Skin of body (tissue), 2 donors: Measurements from ENCODE around the gene GLRX5. TPM values are rescaled to one million over a fixed set of nuclear protein-coding genes. Genes with fewer than 3 reads are reported as not detected.

Experiments
- DNase-seq: peaks from one replicate; lab custom pipeline; 2025; lab: John Stamatoyannopoulos, UW
- total RNA-seq: library from RNA; depleted of rRNA; stranded (reverse); fragments of >200 nt; gene quantifications from one replicate; pipeline ENCODE4 v1.2.3, GENCODE V29; 2014

GLRX5 gene
- total RNA-seq, 1 donor from 2014 or later, result 38.5 TPM

DNA sequence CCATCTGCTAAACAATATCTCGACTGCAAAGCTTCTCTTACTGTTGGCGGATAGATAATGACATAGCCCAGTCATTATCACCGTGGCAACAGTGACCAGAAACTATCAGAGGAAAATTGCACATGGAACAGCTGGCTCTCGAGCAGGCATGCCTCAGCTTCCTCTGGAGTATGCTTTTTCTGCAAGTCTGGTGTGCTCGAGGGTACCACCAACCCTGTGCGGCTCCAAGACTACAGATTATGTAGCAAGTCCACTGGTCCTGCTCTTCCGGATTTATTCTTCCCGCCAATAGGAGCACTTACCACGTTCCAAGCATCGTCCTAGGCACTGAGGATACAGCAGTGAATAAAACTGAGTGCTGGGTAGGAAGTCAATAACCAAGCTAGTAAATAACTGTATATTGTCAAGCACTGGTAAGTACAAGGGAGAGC, 1.4 kb upstream of the GLRX5 start:
- DNase-seq, result peak; percentile 39

DNA sequence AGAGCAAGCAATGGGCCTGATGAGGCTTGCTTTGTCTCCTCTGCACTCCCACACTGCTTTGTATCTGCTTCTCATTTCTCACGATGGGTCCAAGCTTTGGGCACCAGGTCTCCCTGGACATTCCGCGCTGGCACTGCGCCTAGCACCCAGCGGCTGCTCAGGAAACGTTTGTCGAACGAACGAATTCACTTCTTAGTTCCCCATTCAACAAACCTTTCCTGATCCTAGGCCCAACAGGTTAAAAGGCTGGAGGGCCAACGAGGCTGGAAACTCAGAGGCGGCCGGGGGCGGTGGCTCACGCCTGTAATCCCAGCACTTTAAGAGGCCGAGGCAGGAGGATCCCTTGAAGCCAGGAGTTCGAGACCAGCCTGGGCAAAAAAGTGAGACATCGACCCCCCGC, 1.0 kb upstream of the GLRX5 start:
- DNase-seq, result no peak

DNA sequence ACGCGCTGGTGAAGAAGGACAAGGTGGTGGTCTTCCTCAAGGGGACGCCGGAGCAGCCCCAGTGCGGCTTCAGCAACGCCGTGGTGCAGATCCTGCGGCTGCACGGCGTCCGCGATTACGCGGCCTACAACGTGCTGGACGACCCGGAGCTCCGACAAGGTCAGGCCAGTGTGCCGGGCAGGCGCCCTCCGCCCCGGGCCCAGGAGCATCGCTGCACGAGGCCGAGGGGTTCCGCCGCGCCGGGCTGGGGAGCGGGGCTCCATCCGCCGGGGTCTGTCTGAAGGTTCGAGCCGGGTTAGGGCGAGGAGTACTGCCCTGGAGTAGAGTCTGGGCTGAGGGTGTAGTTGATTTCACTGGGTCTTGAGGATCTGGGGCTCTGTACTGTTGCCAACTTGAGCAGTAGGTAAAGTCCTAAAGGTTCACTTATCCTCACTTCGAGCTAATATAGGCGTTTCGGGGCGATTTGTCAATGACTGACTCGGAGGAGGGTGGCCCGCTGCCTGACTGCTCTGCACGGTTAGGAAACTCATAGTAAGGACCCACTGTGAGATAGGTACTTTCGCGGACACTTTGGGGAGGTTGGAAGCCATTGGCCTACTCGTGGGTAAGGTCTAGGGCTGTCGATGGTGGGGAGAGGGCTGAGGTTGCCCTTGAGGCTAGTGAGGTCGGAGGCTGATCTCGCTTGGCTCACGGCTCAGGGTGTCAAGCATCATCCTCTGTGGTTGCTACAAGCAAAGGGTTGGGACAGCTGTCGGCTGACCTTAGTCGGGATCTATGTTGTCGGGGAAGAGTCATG, 574 bp downstream of the GLRX5 start:
- no peak for DNase-seq

DNA sequence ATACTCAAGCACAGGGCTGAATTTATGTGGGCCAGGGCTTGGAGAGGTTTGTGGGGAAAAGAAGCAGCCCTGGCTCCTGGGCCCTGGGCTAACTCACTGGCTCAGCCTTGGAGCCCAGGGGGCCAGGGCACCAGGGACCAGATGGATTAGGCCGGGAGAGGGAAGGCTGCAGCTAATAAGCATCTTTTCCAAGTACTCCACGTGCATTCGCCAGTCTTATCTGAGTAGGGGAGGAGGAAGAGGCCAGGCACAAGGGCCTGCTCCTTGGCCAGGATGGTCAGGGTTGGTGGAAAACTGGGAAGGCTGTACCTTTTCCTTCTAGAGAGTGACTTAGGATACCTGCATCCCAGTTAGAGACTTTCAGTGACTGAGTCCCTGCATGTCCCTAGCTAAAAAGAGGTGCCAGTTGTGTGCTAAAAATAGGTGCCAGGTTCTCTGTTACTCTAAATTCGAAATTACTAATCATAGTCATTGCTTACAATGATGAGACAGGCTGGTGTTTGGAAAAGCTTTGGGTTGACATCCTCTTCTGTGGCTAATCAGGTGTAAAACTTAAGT, 1.3 kb downstream of the GLRX5 start:
- DNase-seq, result no peak

DNA sequence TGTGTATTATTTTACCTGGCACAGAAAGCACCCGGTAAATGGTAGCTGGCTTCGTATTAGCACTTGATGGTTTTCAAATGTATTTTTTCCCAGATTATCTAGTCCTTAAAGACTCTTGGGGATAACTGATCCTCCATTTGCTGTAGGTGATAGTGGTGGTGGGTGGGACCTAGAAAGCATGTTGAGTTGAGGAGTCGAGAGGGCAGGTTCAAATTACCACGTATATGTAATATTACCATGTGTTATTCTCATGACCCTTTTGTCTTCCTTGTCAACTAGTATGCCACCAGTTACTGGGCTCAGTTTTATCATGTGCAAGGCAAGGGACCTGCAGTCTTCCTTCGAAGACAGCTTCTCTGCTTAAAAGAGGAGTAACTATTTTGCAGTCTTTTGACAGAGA, 1.8 kb downstream of the GLRX5 start:
- DNase-seq, result no peak

DNA sequence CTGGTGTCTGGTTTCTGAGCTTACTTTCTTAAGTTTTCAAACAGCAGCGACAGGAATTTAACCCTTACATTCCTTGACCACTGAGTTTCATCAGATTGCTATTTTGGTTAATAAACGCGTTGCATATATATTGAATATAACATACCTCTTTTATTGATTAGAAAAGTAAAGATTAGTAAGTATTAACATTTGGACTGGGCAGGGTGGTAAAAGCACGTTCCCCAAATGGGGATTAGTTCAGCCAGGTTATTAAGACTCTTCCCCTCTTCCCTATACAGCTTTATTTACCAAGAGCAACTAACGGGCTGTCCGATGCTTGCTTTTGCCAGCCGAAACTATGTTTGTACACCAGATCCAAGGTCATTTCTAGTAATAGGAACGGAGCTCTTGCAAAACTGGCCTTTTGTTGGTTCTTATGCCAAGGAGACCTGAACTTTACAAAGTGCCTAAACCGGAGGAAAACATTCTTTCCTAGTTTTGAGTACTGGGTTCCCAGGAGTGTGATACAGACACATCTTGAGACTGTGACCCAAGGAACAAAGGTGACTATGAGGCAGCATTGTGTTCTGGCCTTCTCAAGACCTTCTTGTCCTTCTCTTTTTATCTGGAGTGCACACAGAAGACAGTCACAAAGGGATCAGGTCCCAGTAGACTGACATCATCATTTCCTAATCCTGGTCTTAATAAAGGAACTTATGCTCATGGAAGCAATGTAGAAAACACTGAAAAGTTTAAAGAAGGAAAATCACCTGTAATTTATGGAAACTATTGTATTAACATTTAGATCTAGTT, 2.6 kb downstream of the GLRX5 start:
- DNase-seq, result no peak

DNA sequence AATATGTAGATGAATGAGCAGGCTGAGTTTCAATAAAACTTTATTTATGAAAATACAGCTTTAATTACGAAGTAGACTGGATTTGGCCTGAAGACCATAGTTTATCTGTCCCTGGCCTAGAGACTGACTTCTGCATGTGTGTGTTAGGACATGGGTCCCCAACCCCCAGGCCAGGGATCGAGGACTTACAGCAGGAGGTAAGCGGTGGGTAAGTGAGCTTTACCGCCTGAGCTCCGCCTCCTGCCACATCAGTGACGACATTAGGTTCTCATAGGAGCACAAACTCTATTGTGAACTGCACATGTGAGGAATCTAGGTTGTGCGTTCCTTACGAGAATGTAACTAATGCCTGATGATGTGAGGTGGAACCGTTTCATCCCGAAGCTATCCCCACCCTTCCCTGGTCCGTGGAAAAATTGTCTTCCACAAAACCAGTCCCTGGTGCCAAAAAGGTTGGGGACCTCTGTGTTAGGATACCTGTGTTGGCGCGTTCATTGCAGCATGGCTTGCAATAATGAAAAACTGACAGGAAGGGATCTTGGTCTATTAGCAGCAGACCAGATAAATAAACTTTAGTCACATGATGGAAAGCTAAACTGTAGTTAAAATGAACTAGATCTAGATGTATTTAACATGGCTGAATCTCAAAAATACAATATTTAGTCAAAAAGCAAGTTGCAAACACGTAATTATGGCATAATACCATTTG, 4.1 kb downstream of the GLRX5 start:
- DNase-seq, result no peak

DNA sequence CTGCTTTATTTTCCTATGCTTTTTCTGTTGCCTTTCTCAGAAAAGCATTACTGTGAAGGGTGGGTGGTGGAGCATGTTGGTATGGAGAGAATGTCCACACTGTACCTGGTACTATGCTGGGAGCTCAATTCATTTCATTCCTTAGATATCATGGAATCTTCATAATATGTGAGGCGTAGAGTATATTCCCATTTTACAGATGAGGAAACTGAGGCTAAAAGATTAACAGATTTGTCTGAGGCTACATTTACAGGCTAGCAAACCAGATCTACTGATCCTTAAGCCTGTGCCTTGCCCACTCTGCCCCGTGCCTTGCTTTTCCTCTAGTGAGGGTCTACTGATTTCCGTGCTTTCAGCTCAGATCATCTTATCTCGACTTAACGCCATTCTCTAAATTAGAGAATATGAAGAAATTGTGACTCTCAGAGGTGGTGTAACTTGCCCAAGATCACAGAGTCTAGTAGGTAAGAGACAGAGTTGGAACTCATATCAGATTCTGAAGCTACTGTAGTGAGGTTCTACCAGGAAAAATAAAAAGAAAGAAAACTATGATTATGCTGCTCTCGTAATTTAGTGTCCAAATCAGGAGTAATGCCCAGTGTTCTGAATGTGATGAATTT, 5.5 kb downstream of the GLRX5 start:
- DNase-seq, result no peak

DNA sequence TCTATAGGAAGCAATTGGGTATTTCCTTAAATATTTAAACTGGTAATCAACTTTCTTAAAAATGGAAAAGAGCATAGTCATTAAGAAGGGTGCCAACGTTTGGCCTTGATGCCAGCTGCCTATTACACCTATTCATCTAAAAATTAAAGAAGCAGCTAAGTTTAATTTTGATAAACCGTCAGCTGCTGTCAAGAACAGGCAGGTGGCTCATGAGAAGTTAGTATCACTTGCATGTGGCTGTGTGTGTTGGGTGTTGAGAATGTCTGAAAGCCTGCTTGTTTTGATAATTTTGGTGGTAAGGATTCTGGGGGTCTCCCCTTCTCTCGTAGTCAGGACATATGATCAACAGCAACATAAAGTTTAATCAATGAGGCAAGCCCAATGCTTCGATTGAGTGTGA, 6.5 kb downstream of the GLRX5 start:
- no peak for DNase-seq

DNA sequence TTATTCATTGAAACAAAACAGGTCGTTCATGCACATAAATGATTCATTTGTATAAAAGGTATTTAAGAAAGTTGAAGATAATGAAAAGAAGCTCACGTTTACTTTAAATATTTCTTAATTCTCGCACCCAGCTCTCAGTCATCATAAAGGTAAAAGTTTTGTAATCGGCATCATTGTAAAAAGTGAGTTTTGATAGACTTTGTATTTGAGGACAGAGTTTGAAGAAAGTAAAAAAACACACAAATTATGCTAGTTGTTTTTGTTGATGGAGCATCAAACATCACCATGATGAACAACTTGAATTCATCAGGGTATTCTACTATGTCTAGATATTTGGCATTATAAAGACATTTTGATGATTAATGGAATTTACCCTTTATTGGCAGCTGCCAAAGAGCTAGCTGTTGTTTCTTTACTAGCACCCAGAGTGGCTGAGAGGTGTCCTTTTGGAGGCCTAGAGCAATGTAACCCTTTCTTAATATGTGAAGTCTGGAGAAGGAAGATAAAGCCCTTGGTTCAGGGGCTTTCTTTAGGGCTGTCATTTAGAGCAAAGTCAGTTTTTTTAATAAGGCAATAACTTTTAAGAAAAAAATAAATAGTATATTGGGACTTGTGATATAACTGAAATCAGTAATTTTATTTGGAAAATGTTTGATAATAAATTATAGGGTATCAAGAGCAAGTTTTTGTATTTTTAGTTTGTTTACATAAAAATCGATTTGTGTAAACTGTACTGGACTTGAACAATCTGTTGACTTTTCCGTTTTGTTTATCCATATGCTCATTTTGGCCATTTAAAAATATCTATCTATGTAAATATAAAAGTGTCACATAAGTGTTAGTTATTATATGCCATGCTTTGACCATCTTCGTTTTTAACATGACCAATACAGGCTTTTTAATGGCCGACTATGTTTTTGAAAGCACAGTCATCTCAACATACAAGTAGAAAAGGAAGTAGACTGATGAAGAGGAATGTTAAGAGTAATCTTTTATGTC, 7.4 kb downstream of the GLRX5 start:
- DNase-seq, result no peak

DNA sequence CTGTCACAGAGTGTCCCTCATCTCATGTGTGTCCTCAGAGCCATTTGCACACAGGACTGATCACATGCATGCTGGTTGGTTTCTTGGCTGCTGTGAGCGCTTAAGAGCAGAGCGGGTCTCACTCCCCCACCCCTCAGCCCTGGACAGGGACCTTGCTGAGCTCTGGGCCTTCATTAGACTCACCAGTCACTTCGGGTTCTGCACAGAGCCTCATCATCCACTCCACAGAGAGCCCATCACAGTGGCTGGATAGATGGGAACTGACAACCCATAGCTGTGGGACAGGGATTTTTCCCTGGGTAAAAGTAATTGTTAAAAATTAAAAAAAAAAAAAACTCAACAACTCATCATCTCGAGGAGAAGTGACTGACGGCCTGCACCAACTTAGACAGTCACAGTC, 8.2 kb downstream of the GLRX5 start:
- DNase-seq, result no peak

DNA sequence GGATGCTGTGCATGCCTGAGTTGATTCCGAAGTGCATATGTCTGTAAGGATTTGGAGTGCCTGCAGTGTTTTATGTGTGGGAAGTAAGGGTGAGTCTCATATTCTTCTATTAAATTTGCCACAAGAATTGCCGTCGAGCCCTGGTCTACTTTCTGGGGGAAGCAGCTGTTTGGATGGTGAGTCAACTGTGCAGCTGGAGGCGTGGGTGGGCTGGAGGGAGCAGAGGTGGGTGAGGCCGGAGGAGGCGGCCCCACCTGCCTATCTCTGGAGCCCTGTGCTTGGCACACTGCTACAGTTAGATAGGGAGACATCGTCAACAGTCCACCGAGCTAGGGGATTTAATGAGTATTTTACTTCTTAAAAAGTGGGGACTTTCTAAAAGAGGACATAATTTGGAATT, 9.7 kb downstream of the GLRX5 start:
- no peak for DNase-seq

DNA sequence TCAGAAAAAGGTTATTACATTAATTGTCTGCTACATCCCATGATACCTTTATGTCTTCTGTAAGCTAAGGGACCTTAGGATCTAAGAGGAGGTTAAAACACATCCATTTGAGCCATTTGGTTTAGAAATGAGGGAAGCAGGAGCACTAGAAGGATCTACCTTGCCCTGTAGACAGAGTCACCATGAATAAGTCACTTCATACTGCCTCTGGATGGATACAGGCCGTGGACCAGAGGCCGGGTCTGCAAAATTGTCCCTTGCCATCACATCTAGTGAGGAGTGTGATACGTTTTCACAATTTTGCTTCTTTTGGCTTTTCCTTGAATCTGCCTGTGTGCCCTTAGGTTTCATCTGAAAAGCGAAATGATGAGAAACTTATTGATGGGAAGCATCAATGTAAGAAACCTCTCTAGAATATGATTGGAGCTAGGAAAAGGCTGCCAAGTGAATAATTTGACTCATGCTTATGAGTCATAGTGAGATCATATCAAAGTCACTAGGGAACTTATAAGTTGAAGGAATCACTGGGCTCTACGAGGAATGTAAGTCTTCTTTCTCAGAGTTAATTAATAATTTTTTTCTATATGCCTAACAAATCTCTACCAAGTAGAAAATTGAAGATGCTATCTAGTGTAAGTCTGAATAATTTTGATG, 10.8 kb downstream of the GLRX5 start:
- DNase-seq, result no peak

DNA sequence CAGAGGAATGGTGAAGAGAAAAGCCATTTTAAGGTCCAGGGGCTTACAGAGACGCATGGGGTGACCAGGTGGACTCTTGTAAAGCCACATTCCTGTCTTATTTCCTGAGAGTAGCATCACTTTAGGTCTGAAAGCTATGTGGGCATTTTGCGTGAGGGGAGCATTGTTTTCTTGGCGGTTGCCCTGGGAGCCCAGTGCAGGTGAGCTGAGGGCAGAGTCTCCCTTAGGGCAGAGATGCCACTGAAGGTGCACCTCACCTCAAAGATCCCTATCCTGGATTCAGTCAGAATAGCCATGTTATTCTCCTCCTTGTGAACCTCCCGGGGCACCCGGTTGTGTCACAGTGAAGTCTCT, 12.4 kb downstream of the GLRX5 start:
- no peak for DNase-seq

DNA sequence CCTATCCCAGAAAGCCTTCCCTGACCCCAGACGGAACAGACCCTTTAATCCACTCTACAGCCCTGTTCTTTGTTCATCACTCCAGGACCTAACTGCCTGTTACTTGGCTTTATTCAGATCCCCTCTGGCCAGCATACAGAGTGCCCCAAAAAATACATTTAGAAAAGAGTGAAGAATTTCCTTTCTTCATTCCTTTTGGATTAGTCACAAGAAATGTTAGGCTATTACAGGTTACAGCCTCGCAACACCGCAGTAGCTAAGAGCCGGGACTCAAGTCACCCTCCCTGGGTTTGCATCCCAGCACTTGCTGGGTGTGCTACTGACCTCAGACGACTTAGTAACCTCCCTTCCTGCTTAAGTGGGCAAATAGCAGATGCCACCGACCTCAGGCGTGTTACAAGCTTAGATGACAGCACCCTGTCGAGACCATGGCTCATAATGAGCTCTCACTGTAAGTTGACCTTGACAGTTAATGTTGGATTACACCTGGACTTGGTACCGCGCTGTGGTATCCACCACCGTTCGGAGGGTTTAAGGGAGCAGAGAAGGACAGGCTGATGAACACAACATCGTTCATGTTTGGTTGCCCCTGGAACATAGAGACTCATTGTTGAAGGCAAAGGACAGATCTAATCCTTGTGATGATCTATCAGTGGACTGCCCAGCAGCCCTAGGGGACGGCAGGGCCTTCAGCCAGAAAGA, 12.9 kb downstream of the GLRX5 start:
- DNase-seq, result no peak

DNA sequence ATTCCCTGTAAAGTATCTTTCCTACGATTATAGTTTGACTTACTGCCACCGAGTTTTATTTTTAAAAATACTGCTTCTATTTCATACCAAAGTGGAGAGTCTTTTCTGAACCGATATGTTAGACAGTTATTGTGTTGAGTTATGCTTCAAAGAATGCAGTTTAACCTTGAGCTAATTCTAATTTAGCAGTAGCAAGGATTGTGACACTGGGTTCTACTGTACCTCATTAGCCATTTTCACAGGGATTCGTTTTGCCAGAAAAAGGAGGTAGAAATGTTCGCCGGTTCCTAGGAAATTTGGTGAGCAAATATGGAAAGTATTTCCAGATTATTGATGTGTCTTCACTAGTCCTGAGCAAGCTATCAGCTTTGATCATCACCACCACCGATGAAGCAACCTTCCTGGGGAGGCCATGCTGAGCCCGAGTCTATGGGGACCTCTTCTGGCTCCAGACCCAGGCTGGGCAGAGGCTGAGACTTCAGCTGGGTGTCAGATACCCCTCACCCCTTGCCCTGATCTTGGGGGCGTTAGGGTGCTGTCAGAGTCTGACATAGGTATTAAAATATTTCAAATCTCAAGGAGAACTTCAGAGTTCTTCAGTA, 13.6 kb downstream of the GLRX5 start:
- no peak for DNase-seq

DNA sequence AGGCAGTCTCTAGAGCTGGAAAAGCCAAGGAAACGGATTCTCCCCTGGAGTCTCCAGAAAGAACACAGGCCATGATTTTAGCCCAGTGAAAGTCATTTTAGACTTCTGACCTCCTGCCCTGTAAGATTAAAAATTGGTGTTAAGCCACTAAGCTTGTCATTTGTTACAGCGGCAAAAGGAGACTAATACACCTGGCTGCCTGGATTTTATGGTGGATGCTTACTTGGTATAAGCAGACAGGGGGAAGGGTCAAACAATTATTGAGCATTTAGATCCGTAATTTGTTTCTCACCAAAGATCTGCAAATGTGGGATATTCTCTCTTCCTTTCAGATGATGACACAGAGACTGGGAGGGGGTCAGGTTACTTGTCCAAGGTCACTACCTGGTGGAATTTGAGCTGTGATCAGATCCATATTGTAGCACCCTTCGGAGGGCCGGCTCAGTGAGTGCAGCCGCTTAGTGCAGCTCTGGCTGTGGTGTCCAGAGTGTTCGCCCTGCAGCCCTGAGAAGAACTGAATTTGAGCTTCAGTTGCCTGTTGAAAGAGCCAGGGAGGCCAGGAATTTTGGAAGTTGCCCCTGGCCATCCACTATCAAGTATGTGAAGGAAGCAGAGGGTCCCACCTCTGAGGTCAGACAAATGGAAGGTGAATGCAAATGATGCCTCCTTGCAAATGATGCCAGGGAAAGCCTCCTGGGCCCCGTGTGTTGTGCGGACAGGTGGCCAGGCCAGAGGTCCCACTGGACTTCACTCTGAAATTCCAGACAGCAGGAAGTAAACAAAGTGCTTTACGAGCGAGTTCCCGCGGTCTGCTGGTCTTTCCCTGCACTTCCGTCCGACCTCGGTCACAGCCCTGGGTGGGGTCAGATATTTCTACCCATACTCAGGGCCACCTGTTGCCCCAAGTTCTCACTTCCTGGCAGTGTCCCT, 15.1 kb downstream of the GLRX5 start:
- DNase-seq, result no peak

DNA sequence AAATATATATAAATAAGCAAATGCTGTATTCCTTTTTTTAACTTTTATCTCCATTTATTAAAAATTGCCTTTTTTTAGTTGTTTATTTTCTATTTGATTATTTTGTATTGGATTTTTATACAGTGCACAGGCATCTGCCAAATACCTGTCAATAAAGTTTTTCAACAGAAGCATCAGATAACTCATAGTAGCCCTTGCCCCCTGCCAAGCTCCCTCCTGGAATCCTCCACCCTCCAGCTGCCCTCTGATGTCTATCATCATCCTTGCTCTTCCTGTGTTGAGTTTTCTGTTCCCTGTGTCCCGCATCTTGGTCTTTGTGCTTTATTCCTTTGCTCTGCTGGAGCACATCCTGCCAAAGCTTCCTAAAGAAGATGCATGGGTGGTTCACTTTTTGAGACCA, 16.6 kb downstream of the GLRX5 start:
- no peak for DNase-seq
